GM21381 (cell line): ENCODE results near the gene PLEKHG4B.
"Not testable (repeated sequence)": the region's sequence is repeated elsewhere in the genome, so short reads cannot be mapped to it uniquely, and the experiment has no call there.

Source experiments
- ATAC-seq: cut with Tn5 transposase; IDR thresholded peaks from one replicate; pipeline ENCODE4 v1.9.1; 2021; ENCODE audit warnings: mild to moderate bottlenecking, moderate library complexity; ENCODE audit not compliant: unreplicated experiment

PLEKHG4B gene, protein sequence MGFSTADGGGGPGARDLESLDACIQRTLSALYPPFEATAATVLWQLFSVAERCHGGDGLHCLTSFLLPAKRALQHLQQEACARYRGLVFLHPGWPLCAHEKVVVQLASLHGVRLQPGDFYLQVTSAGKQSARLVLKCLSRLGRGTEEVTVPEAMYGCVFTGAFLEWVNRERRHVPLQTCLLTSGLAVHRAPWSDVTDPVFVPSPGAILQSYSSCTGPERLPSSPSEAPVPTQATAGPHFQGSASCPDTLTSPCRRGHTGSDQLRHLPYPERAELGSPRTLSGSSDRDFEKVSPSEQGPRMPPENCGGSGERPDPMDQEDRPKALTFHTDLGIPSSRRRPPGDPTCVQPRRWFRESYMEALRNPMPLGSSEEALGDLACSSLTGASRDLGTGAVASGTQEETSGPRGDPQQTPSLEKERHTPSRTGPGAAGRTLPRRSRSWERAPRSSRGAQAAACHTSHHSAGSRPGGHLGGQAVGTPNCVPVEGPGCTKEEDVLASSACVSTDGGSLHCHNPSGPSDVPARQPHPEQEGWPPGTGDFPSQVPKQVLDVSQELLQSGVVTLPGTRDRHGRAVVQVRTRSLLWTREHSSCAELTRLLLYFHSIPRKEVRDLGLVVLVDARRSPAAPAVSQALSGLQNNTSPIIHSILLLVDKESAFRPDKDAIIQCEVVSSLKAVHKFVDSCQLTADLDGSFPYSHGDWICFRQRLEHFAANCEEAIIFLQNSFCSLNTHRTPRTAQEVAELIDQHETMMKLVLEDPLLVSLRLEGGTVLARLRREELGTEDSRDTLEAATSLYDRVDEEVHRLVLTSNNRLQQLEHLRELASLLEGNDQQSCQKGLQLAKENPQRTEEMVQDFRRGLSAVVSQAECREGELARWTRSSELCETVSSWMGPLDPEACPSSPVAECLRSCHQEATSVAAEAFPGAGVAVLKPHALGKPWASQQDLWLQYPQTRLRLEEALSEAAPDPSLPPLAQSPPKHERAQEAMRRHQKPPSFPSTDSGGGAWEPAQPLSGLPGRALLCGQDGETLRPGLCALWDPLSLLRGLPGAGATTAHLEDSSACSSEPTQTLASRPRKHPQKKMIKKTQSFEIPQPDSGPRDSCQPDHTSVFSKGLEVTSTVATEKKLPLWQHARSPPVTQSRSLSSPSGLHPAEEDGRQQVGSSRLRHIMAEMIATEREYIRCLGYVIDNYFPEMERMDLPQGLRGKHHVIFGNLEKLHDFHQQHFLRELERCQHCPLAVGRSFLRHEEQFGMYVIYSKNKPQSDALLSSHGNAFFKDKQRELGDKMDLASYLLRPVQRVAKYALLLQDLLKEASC (N-terminal part only)

DNA sequence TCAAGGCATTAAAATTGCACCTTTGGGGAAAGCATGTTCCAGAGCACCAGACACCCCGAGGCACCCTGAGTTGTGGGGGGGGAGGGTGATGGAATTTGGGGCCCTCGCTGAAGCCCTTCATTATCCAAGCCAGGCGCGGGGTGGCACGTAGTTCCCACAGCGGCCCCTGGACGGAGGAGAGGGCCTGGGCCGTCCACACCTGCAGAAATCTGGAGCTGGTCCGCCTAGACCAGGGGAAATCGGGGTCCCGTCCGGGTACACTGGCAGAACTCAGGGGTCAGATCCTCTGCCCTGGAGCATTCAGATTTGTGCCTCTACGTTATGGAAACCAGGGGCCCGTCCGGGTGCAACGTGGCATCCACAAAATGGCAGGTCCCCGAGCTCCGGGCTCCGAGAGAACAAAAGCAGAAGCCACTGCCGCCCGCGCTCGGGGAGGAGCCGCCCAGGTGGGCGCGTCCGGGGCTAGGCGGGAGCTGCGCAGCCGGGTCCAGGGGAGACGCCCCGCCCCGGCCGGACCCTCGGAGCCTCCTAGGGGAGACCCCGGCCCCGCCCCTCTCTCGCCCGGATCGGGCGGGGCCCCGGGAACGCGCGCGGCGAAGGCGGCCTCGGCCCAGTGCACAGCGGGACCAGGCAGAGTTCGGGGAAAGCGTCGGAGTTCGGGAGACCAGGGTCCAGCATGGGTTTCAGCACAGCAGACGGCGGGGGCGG, at the start of gene PLEKHG4B:
PLEKHG4B (plus strand) TSS at position 613 of the 708 bp plus-strand sequence; CDS start at position 677, 64 bp downstream.
- no peak for ATAC-seq

DNA sequence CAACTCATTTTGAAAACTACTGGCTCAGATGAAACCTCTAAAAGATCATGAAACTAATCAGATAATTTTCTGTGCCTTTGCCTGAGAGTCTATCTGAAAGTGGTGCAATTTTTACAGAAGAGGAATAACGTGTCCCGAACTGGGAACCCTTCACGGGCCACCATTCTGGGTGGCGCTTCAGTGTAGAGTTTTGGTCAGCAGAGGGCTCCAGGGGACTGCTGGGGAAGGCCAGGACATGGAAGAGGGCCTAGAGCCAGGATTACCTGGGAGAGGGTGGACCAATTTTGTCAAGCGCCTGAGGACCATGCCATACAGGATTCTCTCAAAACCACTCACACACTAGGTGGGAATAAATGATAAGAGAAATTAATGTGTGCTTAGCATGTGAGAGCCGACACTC, 49.7 kb upstream of the PLEKHG4B start:
- ATAC-seq, result no peak

DNA sequence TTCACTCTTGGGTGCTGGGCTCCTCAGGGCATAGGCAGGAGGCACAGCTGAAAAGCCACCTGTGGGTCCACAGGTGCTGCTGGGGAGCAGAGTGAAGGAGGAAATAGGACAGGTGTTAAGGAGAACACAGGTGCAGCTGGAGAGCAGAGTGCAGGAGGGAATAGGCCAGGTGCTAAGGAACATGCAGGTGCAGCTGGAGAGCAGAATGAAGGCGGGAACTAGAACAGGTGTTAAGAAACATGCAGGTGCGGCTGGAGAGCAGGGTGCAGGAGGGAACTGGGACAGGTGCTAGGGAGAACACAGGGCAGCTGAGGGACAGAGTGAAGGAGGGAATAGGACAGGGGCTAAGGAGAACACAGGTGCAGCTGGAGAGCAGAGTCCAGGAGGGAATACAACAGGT, 43.8 kb upstream of the PLEKHG4B start:
- no peak for ATAC-seq

DNA sequence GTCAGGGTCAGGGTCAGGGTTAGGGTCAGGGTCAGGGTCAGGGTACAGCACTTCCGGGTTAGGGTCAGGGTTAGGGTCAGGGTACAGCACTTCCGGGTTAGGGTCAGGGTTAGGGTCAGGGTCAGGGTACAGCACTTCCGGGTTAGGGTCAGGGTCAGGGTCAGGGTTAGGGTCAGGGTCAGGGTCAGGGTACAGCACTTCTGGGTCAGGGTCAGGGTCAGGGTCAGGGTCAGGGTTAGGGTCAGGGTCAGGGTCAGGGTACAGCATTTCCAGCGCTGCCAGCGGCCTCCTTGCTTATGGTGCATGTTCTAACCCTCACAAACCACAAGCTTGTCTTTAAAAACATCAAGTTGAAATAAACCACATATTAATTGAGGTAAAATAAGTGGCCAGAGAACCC, 42.4 kb upstream of the PLEKHG4B start:
- not testable (repeated sequence) for ATAC-seq

DNA sequence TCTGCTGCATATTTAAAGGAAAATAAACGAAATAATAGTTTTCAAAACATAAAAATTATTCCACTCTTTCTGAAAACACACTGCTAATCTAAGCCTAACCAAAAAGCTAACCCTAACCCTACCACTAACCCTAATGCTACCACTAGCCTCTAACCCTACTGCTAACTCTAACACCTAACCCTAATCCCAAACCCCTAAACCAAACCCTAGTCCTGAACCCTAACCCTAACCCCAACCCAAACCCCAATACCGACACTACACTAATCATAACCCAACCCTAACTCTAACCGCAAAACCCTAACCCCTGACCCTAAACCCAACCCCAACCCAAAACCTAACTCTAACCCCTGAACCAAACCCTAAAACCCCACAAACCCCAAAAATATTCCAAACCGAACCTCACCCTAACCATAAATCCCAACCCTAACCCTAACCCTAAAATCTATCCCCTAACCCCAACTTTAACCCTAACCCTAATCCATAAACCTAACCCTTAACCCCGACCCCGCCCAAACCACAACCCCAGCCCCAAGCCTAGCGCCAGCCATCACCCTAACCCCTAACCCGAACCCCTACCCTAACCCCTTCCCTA, 41.9 kb upstream of the PLEKHG4B start:
- ATAC-seq, result no peak

DNA sequence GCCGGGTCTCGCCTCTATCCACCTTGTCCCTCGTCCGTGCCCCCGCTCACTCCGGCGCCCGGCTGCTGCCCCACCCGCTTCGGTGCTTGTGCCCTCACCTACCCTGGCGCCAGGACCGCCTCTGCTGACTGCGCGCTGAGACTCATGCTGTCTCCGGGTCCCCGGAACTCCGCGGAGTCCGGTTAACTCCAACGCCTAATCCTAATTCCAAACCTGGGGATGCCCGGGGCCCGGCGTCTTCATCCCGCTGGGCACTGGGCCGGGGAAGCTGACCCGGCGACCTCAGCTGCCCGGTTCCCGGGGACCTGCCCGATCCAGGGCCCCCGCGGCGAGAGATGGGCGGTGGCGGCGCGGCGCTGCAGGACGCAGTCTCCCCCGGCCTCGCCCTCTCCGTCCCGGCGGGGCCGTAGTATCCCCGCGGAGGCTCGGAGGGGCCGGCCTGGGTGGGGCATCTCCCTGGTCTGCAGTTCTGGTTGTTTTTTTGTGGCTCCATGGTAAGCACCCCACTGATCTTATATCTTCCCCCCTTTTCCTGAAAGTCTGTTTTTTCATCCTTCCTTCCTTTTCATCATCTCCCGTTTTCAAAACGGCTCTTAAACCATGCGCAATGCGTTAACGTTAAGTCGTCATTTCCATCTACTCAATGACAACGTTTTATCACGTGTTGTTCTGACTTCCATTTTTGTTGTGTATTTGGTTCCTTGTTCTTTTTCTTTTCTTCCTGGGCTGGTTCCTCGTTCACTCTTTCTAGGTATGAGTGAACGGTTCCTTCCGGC, 41.1 kb upstream of the PLEKHG4B start:
- ATAC-seq, result no peak

DNA sequence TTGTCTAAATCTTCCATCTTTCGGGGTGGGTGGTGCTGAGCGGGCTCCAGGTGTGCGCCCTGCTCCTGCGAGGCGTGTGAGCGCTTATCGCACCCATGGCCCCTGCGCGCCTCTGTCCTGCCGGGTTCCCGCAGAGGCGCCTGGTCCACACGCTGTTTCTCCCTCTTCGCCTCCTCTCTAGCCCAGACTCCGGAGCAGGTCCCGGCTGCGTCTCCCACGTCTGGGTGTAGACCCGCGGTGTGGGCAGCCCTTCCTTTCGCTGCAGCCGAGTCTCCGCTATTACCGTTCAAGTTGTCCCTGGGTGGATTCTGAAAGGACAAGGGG, 40.5 kb upstream of the PLEKHG4B start:
- ATAC-seq, result no peak

DNA sequence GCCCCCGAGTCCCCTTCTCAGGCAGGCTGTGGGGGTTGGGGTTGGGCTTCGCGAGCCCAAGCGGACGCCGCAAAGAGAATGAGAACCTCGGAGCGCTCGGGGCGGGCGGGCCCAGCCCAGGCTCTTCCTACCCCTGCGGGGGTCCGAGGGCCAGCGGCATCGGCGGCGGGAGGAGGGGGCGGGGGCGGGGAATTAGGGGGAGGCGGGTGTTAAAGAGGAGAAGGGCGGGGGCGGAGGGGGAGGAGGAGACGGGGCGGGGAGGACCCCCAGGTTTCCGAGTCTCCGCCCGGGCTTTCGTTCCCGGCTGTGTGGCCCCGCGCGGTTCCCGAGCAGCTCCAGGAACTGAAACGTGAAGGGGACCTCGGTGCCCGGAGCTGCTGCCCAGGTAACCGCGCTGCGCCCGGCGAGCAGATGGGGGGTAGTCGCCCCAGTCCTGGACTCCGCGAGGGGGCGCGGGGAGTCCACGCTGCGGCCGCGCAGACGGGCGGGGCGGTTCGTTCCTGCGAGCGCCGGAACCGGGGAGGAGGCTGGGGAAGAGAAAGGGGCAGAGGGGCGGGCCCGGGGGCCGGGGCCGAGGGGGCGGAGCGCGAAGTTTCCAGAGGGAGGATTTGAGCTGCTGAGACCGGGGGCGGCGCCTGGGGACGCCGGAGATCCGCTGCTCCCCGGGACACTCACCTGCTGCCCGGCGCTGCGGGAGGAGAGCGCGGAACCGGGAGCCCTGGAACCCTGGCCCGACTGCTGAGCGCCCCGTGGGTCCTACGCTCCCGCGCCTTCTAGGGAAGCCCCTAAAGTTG, 38.4 kb upstream of the PLEKHG4B start:
- ATAC-seq, result no peak

DNA sequence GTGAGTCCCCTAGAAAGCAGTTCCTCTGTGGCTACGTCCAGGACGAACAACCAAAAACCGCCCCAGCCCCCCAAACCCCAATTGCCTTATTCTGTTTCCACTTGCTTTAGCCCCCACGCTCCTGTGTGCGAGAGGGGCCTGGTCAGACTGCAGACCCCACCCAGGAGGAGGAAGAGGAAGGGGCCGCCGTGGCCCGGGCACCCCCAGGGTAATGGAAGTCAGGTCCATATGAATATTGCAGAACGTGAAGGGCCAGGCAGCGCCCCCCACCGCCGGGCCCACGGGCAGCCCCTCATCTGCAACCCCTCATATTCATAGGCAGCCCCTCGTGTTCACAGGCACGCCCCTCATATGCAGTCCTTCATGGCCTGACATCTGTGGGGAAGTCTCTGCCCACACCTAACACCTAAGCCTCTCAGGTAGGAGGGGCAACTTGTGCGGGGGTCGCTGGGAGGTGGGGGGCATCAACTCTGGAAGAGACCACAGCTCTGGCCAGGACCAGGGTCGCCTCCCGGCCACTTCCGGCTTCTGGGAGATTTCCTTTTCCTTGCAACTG, 37.7 kb upstream of the PLEKHG4B start:
- ATAC-seq, result no peak

DNA sequence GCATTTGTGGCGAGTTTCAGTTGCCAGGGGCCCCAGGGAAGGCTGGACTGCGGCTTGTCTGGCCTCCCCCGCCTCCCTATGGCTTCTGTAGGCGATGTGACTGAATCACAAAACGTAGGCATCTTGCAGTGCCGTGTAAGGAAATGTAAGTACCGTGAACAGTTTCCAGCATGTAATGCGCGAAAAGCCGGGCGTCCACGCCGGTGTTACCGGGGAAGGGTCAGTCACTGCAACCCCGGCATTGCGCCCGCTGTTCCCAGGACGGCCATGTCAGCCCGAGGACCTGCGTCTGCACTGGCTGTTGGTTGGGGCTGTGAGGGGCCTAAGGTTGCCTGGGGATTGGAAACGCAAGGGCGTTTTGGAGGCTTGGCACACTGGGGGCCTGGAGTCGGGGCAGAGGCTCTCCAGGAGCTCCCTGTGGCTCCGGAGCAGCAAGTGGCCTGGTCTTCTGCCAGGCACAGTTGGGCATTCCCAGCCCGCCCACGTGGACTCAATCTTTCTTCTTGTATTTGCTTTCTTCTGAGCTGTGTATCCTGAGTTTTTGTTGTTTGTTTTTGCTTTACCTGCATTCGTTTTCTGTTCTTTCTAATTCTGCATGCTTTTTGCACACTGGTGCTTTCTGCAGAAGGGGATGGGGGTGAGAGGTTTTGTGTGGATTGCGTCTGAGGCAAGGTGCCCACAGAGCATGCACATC, 36.9 kb upstream of the PLEKHG4B start:
- ATAC-seq, result no peak

DNA sequence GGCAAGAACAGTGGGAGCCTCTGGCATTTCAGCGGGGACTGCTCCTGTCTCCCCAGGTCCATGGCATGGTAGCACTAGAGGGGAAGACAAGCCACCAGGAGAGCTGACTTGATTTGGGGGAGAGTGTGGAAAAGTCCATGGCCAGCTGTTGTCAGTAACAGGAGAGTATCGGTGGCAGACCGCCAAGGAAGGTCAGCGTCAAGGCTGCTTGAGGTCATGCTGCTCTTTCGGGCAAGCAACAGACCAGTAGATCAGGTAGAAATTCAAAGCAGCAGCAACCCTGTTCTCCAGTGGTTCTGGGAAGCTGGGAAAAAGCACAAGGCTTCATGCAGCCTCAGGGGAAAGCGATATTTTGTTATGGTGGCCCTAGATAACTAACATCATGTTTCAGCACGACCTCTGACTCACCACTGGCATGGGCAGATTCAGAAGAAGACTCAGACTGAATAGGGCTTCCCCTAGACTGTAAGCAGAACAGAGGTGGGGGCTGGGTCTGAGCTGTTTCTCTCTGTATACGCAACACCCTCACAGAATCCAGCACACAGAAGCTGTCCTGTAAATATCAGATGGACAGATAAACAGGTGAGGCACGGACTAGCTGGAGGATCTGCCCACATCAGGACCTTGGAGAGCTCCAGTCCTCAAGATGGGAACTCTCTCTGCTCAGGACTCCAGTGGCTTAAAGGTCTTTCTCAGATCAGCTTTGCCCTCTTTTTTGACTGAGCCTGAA, 35.2 kb upstream of the PLEKHG4B start:
- ATAC-seq, result no peak

DNA sequence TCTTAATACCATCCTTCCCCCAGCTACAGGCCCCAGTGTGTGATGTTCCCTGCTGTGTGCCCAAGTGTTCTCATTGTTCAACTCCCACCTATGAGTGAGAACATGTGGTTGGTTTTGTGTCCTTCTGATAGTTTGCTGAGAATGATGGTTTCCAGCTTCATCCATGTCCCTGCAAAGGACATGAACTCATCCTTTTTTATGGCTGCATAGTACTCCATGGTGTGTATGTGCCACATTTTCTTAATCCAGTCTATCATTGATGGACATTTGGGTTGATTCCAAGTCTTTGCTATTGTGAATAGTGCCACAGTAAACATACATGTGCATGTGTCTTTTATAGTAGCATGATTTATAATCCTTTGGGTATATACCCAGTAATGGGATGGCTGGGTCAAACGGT, 31.7 kb upstream of the PLEKHG4B start:
- ATAC-seq, result not testable (repeated sequence)

DNA sequence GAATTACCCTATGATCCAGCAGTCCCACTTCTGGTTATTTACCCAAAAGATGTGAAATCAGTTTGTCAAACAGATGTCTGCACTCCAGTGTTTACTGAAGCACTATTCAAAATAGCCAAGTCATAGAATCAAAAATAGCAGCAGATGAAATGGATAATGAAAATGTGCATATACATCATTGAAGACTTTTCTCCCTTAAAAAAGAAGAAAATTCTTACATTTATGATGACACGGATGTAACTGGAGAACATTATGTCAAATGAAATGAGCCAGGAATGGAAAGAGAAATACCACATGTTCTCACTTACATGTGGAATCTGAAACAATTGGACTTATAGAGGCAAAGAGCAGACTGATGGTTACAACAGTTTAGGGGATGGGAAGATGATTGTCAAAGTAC, 21.5 kb upstream of the PLEKHG4B start:
- no peak for ATAC-seq

DNA sequence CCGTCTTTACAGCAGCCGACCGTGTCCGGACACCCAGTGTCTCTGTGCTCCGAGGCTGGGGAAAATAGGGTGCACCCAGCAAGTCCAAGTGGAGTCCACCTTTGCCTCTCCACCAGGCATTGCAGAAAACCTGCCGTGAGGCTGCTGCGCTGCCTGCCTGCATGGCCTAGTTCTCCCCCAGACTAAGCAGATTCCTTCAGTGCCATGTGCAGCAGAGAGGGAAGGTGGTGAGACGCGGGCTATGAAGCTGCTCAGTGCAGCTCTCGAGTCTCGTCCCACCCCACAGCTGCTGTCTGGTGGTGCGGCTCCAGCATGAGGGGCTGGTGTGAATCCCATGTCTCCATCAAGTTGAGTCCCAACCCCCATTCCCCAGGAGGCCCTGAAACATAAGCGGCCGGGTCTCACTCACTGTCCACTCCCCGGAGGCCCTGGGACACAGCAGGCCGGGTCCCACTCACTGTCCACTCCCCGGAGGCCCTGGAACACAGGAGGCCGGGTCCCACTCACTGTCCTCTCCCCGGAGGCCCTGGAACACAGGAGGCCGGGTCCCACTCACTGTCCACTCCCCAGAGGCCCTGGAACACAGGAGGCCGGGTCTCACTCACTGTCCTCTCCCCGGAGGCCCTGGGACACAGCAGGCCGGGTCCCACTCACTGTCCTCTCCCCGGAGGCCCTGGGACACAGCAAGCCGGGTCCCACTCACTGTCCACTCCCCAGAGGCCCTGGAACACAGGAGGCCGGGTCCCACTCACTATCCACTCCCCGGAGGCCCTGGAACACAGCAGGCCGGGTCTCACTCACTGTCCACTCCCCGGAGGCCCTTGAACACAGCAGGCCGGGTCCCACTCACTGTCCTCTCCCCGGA, 19.4 kb upstream of the PLEKHG4B start:
- not testable (repeated sequence) for ATAC-seq

DNA sequence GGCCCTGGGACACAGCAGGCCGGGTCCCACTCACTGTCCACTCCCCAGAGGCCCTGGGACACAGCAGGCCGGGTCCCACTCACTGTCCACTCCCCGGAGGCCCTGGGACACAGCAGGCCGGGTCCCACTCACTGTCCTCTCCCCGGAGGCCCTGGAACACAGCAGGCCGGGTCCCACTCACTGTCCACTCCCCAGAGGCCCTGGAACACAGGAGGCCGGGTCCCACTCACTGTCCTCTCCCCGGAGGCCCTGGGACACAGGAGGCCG, 18.9 kb upstream of the PLEKHG4B start:
- ATAC-seq, result not testable (repeated sequence)

DNA sequence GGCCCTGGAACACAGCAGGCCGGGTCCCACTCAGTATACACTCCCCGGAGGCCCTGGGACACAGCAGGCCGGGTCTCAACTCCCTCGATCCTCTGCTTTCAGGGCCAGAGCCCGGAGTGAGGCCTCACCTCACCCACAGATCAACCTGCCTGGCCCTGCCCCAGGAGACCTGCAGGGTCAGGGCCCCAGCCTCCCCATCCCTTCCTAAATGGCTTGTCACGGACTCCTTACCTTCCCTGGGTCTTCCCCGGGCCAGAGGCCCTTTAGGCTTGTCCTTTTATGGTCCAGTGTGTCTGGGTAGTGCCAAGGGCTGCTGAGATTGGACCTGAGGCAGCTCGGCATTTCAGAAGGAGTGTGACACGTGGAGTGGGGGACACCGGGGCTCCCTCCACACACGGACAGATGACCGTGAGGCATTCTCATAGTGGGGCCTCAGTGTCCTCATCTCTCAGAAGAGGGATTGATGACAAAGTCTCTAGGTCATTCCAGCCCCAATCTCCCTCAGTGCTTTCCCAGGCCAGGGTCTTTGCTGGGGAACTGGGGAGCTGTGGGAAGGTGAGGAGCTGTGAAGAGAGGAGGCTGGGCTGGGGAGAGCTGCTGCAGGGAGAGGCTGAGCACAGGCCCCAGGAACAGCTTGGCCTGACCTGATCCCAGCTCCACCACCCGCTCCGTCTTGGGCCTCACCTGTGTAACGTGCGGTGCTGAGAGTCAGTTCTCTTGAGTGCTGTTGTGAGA, 18.0 kb upstream of the PLEKHG4B start:
- ATAC-seq, result no peak
